Endothelial cell of umbilical vein (primary cell): Measurements from ENCODE around the gene FBLN2. TPM values are rescaled to one million over a fixed set of nuclear protein-coding genes. Genes with fewer than 3 reads are reported as not detected.

ENCODE experiments used
- BruUV-seq: library from RNA; stranded (reverse); fragments of 400-500 nt; replicated peaks from 2 replicates; lab custom pipeline; 2021; lab: Mats Ljungman, UMichigan
- CTCF ChIA-PET: fragments of 300-600, 350-600 bp; sonication (Branson Sonifier 250); formaldehyde crosslinking; loops from one replicate; lab custom pipeline; 2021; ENCODE audit warnings: antibody characterized with exemption, inconsistent platforms; lab: Charles Lee
- POLR2A ChIA-PET: fragments of 300-600, 350-600 bp; sonication (Branson Sonifier 250); formaldehyde crosslinking; loops from one replicate; lab custom pipeline; 2021; ENCODE audit warnings: antibody characterized with exemption, inconsistent platforms; lab: Charles Lee
- DNase-seq: peaks from one replicate; pipeline ENCODE4 v3.0.0-alpha.2; 2011; ENCODE audit warnings: low read depth, low spot score
- FAIRE-seq: peaks from 2 replicates; lab custom pipeline; 2011; peaks lifted over from hg19 to GRCh38; lab: Jason Lieb, UNC
- H2AFZ ChIP-seq: 2 replicates; pipeline ENCODE4 v1.6.0; 2012; ENCODE audit warnings: low read depth, low read length, control low read depth, inconsistent platforms
- H3K27ac ChIP-seq: 2 replicates; pipeline ENCODE4 v1.5.1; 2011; ENCODE audit warnings: low read depth, mild to moderate bottlenecking, control low read depth, low read length, moderate library complexity; ENCODE audit not compliant: insufficient read depth
- H3K27me3 ChIP-seq, 2 experiments: 2 replicates each; pipeline versions ENCODE4 v1.6.0 to v1.6.1; 2011; ENCODE audit warnings: low read length in 2 of 2, mixed read lengths in 1 of 2; ENCODE audit not compliant: control insufficient read depth in 2 of 2, insufficient read depth in 2 of 2
- H3K36me3 ChIP-seq, 2 experiments: 2 replicates in 1 of 2; 3 replicates in 1 of 2; pipeline ENCODE4 v1.5.1; 2011; ENCODE audit warnings: low read length in 2 of 2, mild to moderate bottlenecking in 1 of 2, moderate library complexity in 1 of 2; ENCODE audit not compliant: control insufficient read depth in 2 of 2, insufficient read depth in 2 of 2; ENCODE audit errors: extremely low read depth in 1 of 2
- H3K4me1 ChIP-seq: 3 replicates; pipeline ENCODE4 v1.5.1; 2011; ENCODE audit warnings: mild to moderate bottlenecking, low read length; ENCODE audit not compliant: control insufficient read depth, insufficient read depth; ENCODE audit errors: extremely low read depth
- H3K4me2 ChIP-seq: 2 replicates; pipeline ENCODE4 v1.6.1; 2011; ENCODE audit warnings: low read length, control low read depth, mixed read lengths; ENCODE audit not compliant: insufficient read depth
- H3K4me3 ChIP-seq, 3 experiments: fragments of 200-600 bp in 1 of 3; sonication (generic), shearing (Covaris generic) in 1 of 3; replicated peaks in 1 of 3; 2 replicates each; pipeline ENCODE4 v1.5.1; 2011 to 2016; ENCODE audit warnings: control low read depth in 3 of 3, low read length in 3 of 3, mild to moderate bottlenecking in 2 of 3, inconsistent platforms in 1 of 3, low read depth in 1 of 3, moderate library complexity in 1 of 3; ENCODE audit not compliant: insufficient read depth in 1 of 3
- H3K79me2 ChIP-seq: 2 replicates; pipeline ENCODE4 v1.6.0; 2012; ENCODE audit warnings: low read length, inconsistent platforms; ENCODE audit not compliant: control insufficient read depth, insufficient read depth
- H3K9ac ChIP-seq: replicated peaks from 2 replicates; pipeline ENCODE3; 2011; ENCODE audit warnings: low read length, control low read depth; ENCODE audit not compliant: insufficient read depth; ENCODE audit errors: extremely low read depth
- H3K9me1 ChIP-seq: replicated peaks from 3 replicates; pipeline ENCODE4 v1.6.0; 2011; ENCODE audit warnings: mild to moderate bottlenecking, low read length; ENCODE audit not compliant: control insufficient read depth, insufficient read depth; ENCODE audit errors: extremely low read depth
- H3K9me3 ChIP-seq: replicated peaks from 2 replicates; pipeline ENCODE4 v1.5.1; 2012; ENCODE audit warnings: low read length, inconsistent platforms; ENCODE audit not compliant: control insufficient read depth, insufficient read depth
- H4K20me1 ChIP-seq: replicated peaks from 2 replicates; pipeline ENCODE3; 2011; ENCODE audit warnings: mild to moderate bottlenecking, low read length; ENCODE audit not compliant: control insufficient read depth, insufficient read depth; ENCODE audit errors: extremely low read depth
- EZH2 ChIP-seq: IDR thresholded peaks from 2 replicates; pipeline ENCODE4 v1.6.1; 2012; ENCODE audit warnings: borderline replicate concordance, low read depth, mild to moderate bottlenecking, moderate library complexity, low read length, inconsistent platforms; ENCODE audit not compliant: severe bottlenecking
- FOS ChIP-seq: IDR thresholded peaks from 2 replicates; pipeline ENCODE4 v1.6.1; 2011; ENCODE audit warnings: mild to moderate bottlenecking, low read length, moderate library complexity, borderline replicate concordance; ENCODE audit not compliant: insufficient read depth
- GATA2 ChIP-seq: IDR thresholded peaks from 2 replicates; pipeline ENCODE4 v1.7.0; 2011; ENCODE audit warnings: low read depth, mild to moderate bottlenecking, moderate library complexity, mixed read lengths, low read length; ENCODE audit not compliant: insufficient read length, insufficient read depth
- JUN ChIP-seq: IDR thresholded peaks from 2 replicates; pipeline ENCODE4 v1.6.1; 2011; ENCODE audit warnings: borderline replicate concordance, low read depth; ENCODE audit not compliant: insufficient read length, insufficient read depth
- MAX ChIP-seq: IDR thresholded peaks from 2 replicates; pipeline ENCODE4 v1.6.1; 2011; ENCODE audit not compliant: insufficient read depth, insufficient read length
- MYC ChIP-seq: IDR thresholded peaks from one replicate; pipeline ENCODE4 v1.6.1; 2011; ENCODE audit warnings: mild to moderate bottlenecking, low read depth, low read length
- POLR2A ChIP-seq: IDR thresholded peaks from 2 replicates; pipeline ENCODE4 v1.6.1; 2012; ENCODE audit warnings: low read depth, mild to moderate bottlenecking, control low read depth, low read length
- POLR2AphosphoS5 ChIP-seq: IDR thresholded peaks from 2 replicates; pipeline ENCODE4 v1.6.1; 2012; ENCODE audit warnings: low read depth, mild to moderate bottlenecking, control low read depth, low read length, moderate library complexity; ENCODE audit not compliant: insufficient read depth
- dilution Hi-C: fragments of 300-500 bp; cut with MboI; formaldehyde crosslinking; loops from one replicate; pipeline ENCODE4 v1.15.0; 2019; ENCODE audit warnings: low sequenced_read_pairs; ENCODE audit not compliant: extremely low pct_ligation_motif_present
- intact Hi-C: fragments of 100-400 bp; cut with micrococcal nuclease; formaldehyde crosslinking; loops from one replicate; pipeline ENCODE4 v1.10.0; 2022
- polyA plus RNA-seq, 4 experiments: library from polyadenylated mRNA; depleted of rRNA in 3 of 4; stranded (reverse) in 3 of 4; unstranded in 1 of 4; fragments of >200 nt; gene quantifications; 2 replicates each; pipeline versions ENCODE4 v1.2.1 to v1.2.3, GENCODE V29; 2011 to 2012; ENCODE audit warnings: missing spikeins in 1 of 4
- total RNA-seq: library from RNA; stranded (reverse); gene quantifications from 2 replicates; pipeline ENCODE4 v1.2.3, GENCODE V29; 2021
- TF ChIP-seq, protein P1 (sequence below), 2 donors: IDR thresholded peaks; 1 replicate in 1 of 2; 2 replicates in 1 of 2; pipeline ENCODE4 v1.5.1; 2011; ENCODE audit warnings: low read length in 2 of 2, mild to moderate bottlenecking in 2 of 2, moderate library complexity in 2 of 2, control low read depth in 1 of 2, inconsistent platforms in 1 of 2, low read depth in 1 of 2; ENCODE audit not compliant: insufficient read depth in 1 of 2; ENCODE audit errors: extremely low read depth in 1 of 2

The FBLN2 gene
- total and polyA plus RNA-seq, 2 donors (not counting 3 experiments of a cell fraction or from before 2014, with no cell fraction given): 1.4 to 1.9 TPM

- H3K4me1 ChIP-seq: no peaks in the 10 kb centered on the region
- POLR2A ChIA-PET: no interaction called here
- H2AFZ ChIP-seq: no peak overlapping the region
- H3K36me3 ChIP-seq: no peaks in the 10 kb centered on the region
- TF ChIP-seq MYC: no peak
- TF ChIP-seq, protein P1, sequence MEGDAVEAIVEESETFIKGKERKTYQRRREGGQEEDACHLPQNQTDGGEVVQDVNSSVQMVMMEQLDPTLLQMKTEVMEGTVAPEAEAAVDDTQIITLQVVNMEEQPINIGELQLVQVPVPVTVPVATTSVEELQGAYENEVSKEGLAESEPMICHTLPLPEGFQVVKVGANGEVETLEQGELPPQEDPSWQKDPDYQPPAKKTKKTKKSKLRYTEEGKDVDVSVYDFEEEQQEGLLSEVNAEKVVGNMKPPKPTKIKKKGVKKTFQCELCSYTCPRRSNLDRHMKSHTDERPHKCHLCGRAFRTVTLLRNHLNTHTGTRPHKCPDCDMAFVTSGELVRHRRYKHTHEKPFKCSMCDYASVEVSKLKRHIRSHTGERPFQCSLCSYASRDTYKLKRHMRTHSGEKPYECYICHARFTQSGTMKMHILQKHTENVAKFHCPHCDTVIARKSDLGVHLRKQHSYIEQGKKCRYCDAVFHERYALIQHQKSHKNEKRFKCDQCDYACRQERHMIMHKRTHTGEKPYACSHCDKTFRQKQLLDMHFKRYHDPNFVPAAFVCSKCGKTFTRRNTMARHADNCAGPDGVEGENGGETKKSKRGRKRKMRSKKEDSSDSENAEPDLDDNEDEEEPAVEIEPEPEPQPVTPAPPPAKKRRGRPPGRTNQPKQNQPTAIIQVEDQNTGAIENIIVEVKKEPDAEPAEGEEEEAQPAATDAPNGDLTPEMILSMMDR (IDR thresholded peaks at IDR 0.05; ENCODE audit: extremely low read depth in 1 of 2, insufficient read depth in 1 of 2, low read depth in 1 of 2, low read length in 2 of 2): no peak
- TF ChIP-seq POLR2A: no peak
- no peak for TF ChIP-seq FOS
- TF ChIP-seq GATA2: no peak
- no peak for TF ChIP-seq JUN
- no peak for TF ChIP-seq EZH2
- no peak for TF ChIP-seq MAX
- no peak for TF ChIP-seq POLR2AphosphoS5
- BruUV-seq: no TSS peak
- no peaks in the 10 kb centered on the region for H4K20me1 ChIP-seq
- H3K27ac ChIP-seq: no peak overlapping the region
- DNase-seq (no peak), FAIRE-seq (no peak)
- H3K79me2 ChIP-seq: no peaks in the 10 kb centered on the region
- H3K4me3 ChIP-seq: no peak overlapping the region
- intact Hi-C loops (no loop called here), dilution Hi-C loops (no loop called here)
- no peaks in the 10 kb centered on the region for H3K9me1 ChIP-seq
- no peaks in the 10 kb centered on the region for H3K9me3 ChIP-seq
- CTCF ChIA-PET: interaction anchor here (0.7 to 1.3 kb wide), 2 partner anchors 9 to 104 kb away, joined by 3 to 4 read pairs; no protein-coding TSS in a partner anchor
- no peak overlapping the region for H3K9ac ChIP-seq
- H3K27me3 ChIP-seq: peaks cover 2 to 3% of the 10 kb centered on the region in 2 experiments
- no peak overlapping the region for H3K4me2 ChIP-seq
These were observed 4.6 kb upstream of the FBLN2 start for GRCh38 chr3:13544293-13544831.
